Body of pancreas (tissue), 4 donors: ENCODE measurements around the gene CCNA1.

ENCODE experiments used
- POLR2A ChIP-seq, 3 donors: fragments of 450-650 bp; IDR thresholded peaks; one replicate each; pipeline ENCODE4 v1.6.1; 2016; ENCODE audit warnings: antibody characterized with exemption in 3 of 3, mild to moderate bottlenecking in 2 of 3
- TF ChIP-seq, protein P1 (sequence below), 7 experiments: fragments of 450-650 bp in 4 of 7; fragments of 200-600 bp in 3 of 7; sonication (generic) in 3 of 7; IDR thresholded peaks; one replicate each; pipeline ENCODE4 v1.5.1; 2016 to 2019; ENCODE audit warnings: antibody characterized with exemption in 7 of 7

DNA sequence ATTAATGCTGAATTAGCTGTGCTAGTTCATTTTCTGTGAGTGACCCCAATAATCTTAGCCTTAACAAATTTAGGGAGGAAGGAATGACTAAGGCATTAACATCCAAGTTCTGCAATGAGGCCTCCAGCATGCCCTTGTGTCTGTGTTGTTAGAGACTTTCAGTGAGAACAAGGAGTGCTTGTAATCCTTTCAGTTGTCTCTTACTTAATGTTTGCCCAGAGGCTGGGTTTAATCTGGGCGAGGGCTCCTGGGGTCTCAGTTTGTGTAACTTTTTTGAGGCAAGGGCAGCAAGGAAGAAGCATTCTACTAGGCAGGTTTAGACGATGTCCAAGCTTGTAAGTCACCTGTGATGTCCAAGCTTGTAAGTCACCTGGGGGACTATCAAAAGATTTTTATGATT, 24.3 kb downstream of the CCNA1 start:
- TF ChIP-seq, protein P1, sequence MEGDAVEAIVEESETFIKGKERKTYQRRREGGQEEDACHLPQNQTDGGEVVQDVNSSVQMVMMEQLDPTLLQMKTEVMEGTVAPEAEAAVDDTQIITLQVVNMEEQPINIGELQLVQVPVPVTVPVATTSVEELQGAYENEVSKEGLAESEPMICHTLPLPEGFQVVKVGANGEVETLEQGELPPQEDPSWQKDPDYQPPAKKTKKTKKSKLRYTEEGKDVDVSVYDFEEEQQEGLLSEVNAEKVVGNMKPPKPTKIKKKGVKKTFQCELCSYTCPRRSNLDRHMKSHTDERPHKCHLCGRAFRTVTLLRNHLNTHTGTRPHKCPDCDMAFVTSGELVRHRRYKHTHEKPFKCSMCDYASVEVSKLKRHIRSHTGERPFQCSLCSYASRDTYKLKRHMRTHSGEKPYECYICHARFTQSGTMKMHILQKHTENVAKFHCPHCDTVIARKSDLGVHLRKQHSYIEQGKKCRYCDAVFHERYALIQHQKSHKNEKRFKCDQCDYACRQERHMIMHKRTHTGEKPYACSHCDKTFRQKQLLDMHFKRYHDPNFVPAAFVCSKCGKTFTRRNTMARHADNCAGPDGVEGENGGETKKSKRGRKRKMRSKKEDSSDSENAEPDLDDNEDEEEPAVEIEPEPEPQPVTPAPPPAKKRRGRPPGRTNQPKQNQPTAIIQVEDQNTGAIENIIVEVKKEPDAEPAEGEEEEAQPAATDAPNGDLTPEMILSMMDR (IDR thresholded peaks at IDR 0.05), result no peak
- TF ChIP-seq POLR2A (IDR thresholded peaks at IDR 0.05), result no peak
